NT2/D1 (cell line): ENCODE measurements around the gene DAPK1.

Experiments used
- SUZ12 ChIP-seq: IDR thresholded peaks from 2 replicates; pipeline ENCODE4 v1.6.1; 2011; ENCODE audit not compliant: insufficient read length, insufficient read depth; ENCODE audit errors: extremely low read depth
- YY1 ChIP-seq: IDR thresholded peaks from 2 replicates; pipeline ENCODE4 v1.6.1; 2011; ENCODE audit not compliant: insufficient read length, insufficient read depth
- ZNF274 ChIP-seq: IDR thresholded peaks from 2 replicates; pipeline ENCODE4 v1.6.1; 2011; ENCODE audit warnings: mild to moderate bottlenecking, low read depth, low read length

DNA sequence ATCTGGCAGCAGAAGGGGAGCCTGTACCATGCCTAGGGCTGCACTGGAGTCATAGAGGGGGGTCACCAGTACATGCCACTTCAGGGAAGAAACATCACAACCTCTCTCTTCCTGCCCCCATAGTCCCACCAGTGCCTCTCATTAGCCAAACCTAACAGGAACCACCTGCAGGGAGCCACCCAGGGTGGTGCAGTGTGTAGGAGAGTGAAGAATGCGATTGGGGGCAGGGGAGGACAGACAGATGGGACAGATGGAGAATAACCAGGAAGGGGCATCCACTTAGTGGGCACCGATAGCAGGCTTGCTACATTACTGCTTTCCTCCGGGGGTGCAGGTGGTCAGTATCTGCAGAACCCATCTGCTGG lies 19.2 kb downstream of the DAPK1 start:
- TF ChIP-seq ZNF274 (no peak), YY1 (no peak), SUZ12 (no peak)
